Loucy (cell line): ENCODE results near the gene PRSS12.

Experiments used
- H2AFZ ChIP-seq: fragments of 200-600 bp; sonication (generic); 2 replicates; pipeline ENCODE4 v1.6.0; 2016; ENCODE audit warnings: antibody characterized with exemption, mild to moderate bottlenecking, low read length, moderate library complexity
- H3F3A ChIP-seq: fragments of 200-600 bp; 2 replicates; pipeline ENCODE4 v1.6.0; 2016; ENCODE audit warnings: antibody characterized with exemption, low read depth, mild to moderate bottlenecking
- H3K27me3 ChIP-seq: fragments of 200-600 bp; sonication (generic); 2 replicates; pipeline ENCODE4 v1.6.1; 2014; ENCODE audit warnings: low read length, mild to moderate bottlenecking; ENCODE audit not compliant: insufficient read depth, poor library complexity, severe bottlenecking
- H3K36me3 ChIP-seq: fragments of 200-600 bp; sonication (generic); 2 replicates; pipeline ENCODE4 v1.6.1; 2016; ENCODE audit warnings: low read length; ENCODE audit not compliant: insufficient read depth
- H3K4me1 ChIP-seq: fragments of 200-600 bp; sonication (generic); 2 replicates; pipeline ENCODE4 v1.5.1; 2014; ENCODE audit warnings: low read length, mild to moderate bottlenecking; ENCODE audit not compliant: insufficient read depth, poor library complexity, severe bottlenecking
- H3K4me2 ChIP-seq: fragments of 200-600 bp; sonication (generic); 2 replicates; pipeline ENCODE4 v1.6.0; 2014; ENCODE audit warnings: antibody characterized with exemption, low read length, low read depth, mild to moderate bottlenecking; ENCODE audit not compliant: poor library complexity, severe bottlenecking
- H3K4me3 ChIP-seq: fragments of 200-600 bp; sonication (generic); 2 replicates; pipeline ENCODE4 v1.5.1; 2014; ENCODE audit warnings: low read length, mild to moderate bottlenecking, mixed read lengths; ENCODE audit not compliant: poor library complexity, severe bottlenecking
- H3K79me2 ChIP-seq: fragments of 200-600 bp; sonication (generic); 2 replicates; pipeline ENCODE4 v1.6.1; 2014; ENCODE audit warnings: low read length; ENCODE audit not compliant: insufficient read depth
- H3K9ac ChIP-seq: fragments of 200-600 bp; sonication (generic); 2 replicates; pipeline ENCODE4 v1.6.0; 2014; ENCODE audit warnings: mild to moderate bottlenecking, low read depth, low read length, moderate library complexity; ENCODE audit not compliant: poor library complexity, severe bottlenecking
- H3K9me2 ChIP-seq: fragments of 200-600 bp; sonication (generic); replicated peaks from 2 replicates; pipeline ENCODE4 v1.6.1; 2016; ENCODE audit warnings: low read depth, low read length, mixed read lengths
- H3K9me3 ChIP-seq: fragments of 200-600 bp; sonication (generic); 2 replicates; pipeline ENCODE4 v1.6.1; 2014; ENCODE audit warnings: mild to moderate bottlenecking, antibody characterized with exemption, low read length, low read depth; ENCODE audit not compliant: insufficient read depth
- H4K20me1 ChIP-seq: fragments of 200-600 bp; sonication (generic); 2 replicates; pipeline ENCODE4 v1.6.0; 2014; ENCODE audit warnings: antibody characterized with exemption, low read length, mild to moderate bottlenecking; ENCODE audit not compliant: insufficient read depth, poor library complexity, severe bottlenecking
- TF ChIP-seq, protein P1 (sequence below): fragments of 200-600 bp; sonication (generic); conservative IDR thresholded peaks from 2 replicates; pipeline ENCODE4 v1.5.1; 2014; ENCODE audit warnings: mild to moderate bottlenecking, antibody characterized with exemption, low read length

The PRSS12 gene

GRCh38 chr4:118235566-118236120, 117.2 kb downstream of the PRSS12 start:
- no peaks in the 10 kb centered on the region for H3K9me2 ChIP-seq
- H3K9me3 ChIP-seq, result no peaks in the 10 kb centered on the region
- no peak overlapping the region for H3K4me2 ChIP-seq
- no peaks in the 10 kb centered on the region for H3F3A ChIP-seq
- no peak overlapping the region for H3K9ac ChIP-seq
- no peaks in the 10 kb centered on the region for H3K79me2 ChIP-seq
- H3K36me3 ChIP-seq, result no peaks in the 10 kb centered on the region
- no peaks in the 10 kb centered on the region for H4K20me1 ChIP-seq
- no peak overlapping the region for H2AFZ ChIP-seq
- H3K4me1 ChIP-seq, result no peaks in the 10 kb centered on the region
- no peak overlapping the region for H3K4me3 ChIP-seq
- TF ChIP-seq, protein P1, sequence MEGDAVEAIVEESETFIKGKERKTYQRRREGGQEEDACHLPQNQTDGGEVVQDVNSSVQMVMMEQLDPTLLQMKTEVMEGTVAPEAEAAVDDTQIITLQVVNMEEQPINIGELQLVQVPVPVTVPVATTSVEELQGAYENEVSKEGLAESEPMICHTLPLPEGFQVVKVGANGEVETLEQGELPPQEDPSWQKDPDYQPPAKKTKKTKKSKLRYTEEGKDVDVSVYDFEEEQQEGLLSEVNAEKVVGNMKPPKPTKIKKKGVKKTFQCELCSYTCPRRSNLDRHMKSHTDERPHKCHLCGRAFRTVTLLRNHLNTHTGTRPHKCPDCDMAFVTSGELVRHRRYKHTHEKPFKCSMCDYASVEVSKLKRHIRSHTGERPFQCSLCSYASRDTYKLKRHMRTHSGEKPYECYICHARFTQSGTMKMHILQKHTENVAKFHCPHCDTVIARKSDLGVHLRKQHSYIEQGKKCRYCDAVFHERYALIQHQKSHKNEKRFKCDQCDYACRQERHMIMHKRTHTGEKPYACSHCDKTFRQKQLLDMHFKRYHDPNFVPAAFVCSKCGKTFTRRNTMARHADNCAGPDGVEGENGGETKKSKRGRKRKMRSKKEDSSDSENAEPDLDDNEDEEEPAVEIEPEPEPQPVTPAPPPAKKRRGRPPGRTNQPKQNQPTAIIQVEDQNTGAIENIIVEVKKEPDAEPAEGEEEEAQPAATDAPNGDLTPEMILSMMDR, result no peak
- no peaks in the 10 kb centered on the region for H3K27me3 ChIP-seq
